Heart left ventricle (tissue), 16 donors: ENCODE measurements around the gene SPATA21. TPM values are rescaled to one million over a fixed set of nuclear protein-coding genes. Genes with fewer than 3 reads are reported as not detected.
A peak's percentile ranks its signal among the peaks of the same experiment; 100 is the strongest.

Experiments used
- ATAC-seq, 4 donors: fragments of 200-7000 bp; cut with Tn5 transposase; one replicate each; pipeline ENCODE4 v1.9.1; 2020 to 2022; ENCODE audit warnings: moderate library complexity in 4 of 4, mild to moderate bottlenecking in 3 of 4, moderate number of reproducible peaks in 1 of 4
- DNase-seq, 5 donors: peaks; one replicate each; pipeline ENCODE4 v3.0.0-alpha.2; 2020
- H3K27ac ChIP-seq, 12 donors: fragments of 200-600 bp; sonication (generic) in 4 of 12; one replicate each; pipeline versions ENCODE4 v1.5.0 to v1.8.0; 2016 to 2022; ENCODE audit warnings: mild to moderate bottlenecking in 2 of 12
- H3K27me3 ChIP-seq, 9 donors: fragments of 200-600 bp; sonication (generic) in 2 of 9; one replicate each; pipeline versions ENCODE4 v1.5.1 to v1.8.0; 2016 to 2022; ENCODE audit warnings: mild to moderate bottlenecking in 3 of 9
- H3K36me3 ChIP-seq, 9 donors: fragments of 200-600 bp; sonication (generic) in 2 of 9; one replicate each; pipeline versions ENCODE4 v1.5.0 to v1.8.0; 2018 to 2022; ENCODE audit warnings: mild to moderate bottlenecking in 2 of 9
- H3K4me1 ChIP-seq, 12 donors: fragments of 200-600 bp; sonication (generic) in 4 of 12; one replicate each; pipeline versions ENCODE4 v1.5.0 to v1.8.0; 2016 to 2022; ENCODE audit warnings: mild to moderate bottlenecking in 3 of 12
- H3K4me3 ChIP-seq, 12 donors: fragments of 200-600 bp; sonication (generic) in 4 of 12; one replicate each; pipeline versions ENCODE4 v1.5.0 to v1.8.0; 2017 to 2022; ENCODE audit warnings: mild to moderate bottlenecking in 9 of 12, moderate library complexity in 4 of 12
- H3K9me3 ChIP-seq, 12 donors: fragments of 200-600 bp; sonication (generic) in 4 of 12; one replicate each; pipeline versions ENCODE4 v1.5.0 to v1.8.0; 2016 to 2022; ENCODE audit warnings: mild to moderate bottlenecking in 1 of 12
- POLR2A ChIP-seq, 2 donors: fragments of 450-650 bp; IDR thresholded peaks; one replicate each; pipeline ENCODE4 v1.6.1; 2017; ENCODE audit warnings: antibody characterized with exemption in 2 of 2, mild to moderate bottlenecking in 2 of 2, moderate library complexity in 2 of 2
- WGBS, 4 donors: extraction: QIAGEN DNeasy Blood & Tissue Kit in 2 of 4; methylation state at CpG; one replicate each; pipeline versions ENCODE4 v1.1.5 to v1.1.7; 2013 to 2018; 5-methylcytosine and 5-hydroxymethylcytosine counted together
- intact Hi-C, 10 donors: fragments of 100-400 bp; cut with DNase I; formaldehyde crosslinking; loops; one replicate each; pipeline versions ENCODE4 v1.11.1 to v1.14.2; 2022
- polyA plus RNA-seq, 2 donors: library from polyadenylated mRNA; stranded (reverse); fragments of 200-250 nt; gene quantifications; one replicate each; pipeline ENCODE4 v1.2.3, GENCODE V29; 2013
- total RNA-seq, 9 donors: library from RNA; depleted of rRNA in 2 of 9; stranded (reverse); fragments of >200 nt in 2 of 9; fragmentation: NEBNext Ultra II Directional in 3 of 9; extraction: Animal tissue kit (Norgen Biotek cat#: 25700) in 3 of 9; gene quantifications; one replicate each; pipeline versions ENCODE4 v1.1.0 to v1.2.4, GENCODE V29; 2016 to 2023
- TF ChIP-seq, protein P1 (sequence below), 12 donors: fragments of 200-600 bp; sonication (generic) in 4 of 12; IDR thresholded peaks; one replicate each; pipeline versions ENCODE4 v1.5.0 to v1.8.0; 2018 to 2022; ENCODE audit warnings: antibody characterized with exemption in 12 of 12, mild to moderate bottlenecking in 5 of 12
- donor health status: ischemic (EF 13 %, LVEDD 7.1; RV severe dilation, severe dysfunction).
- donor health status: healthy with polysubstance abuse.
- donor health status: DM: no; HTN: yes; CAD: no.
- donor health status: DM: no; HTN: no; CAD: no.
- donor health status: ischemic (EF 25% LVEDD 6.9; RV normal size, moderate dysfunction).
- donor health status: ischemic (EF 25% LVEDD 5.7; RV mildly dilated, moderate dysfunction).
- donor health status: healthy.
- donor health status: DM: yes; HTN: yes; CAD: no.
- donor health status: ischemic (EF 35%, LVEDD 5.7; RV mildly dilated, moderate dysfunction).
- donor health status: nonischemic (EF 11% LVEDD 7.7; RV severe dilation, severe dysfunction).
- donor health status: DM: yes; HTN: yes; CAD: no.
- donor health status: PGD.
- donor health status: ischemic (EF 29% LVEDD 5.4; RV normal size, mild dysfunction).
- donor health status: nonischemic (EF 23%, LVEDD 6.1; RV moderate dilation, normal function).

The SPATA21 gene
- total and polyA plus RNA-seq, 11 donors, result 0.06 to 0.08 TPM; not detected in 9

GRCh38 chr1:16356867-16357266, 80.4 kb downstream of the SPATA21 start:
- Histone ChIP-seq H3K4me1 (peaks cover 0 to 10% (median 4%) of the 10 kb centered on the region in 12 donors), H3K9me3 (no peaks in the 10 kb centered on the region), H3K36me3 (no peaks in the 10 kb centered on the region), H3K27me3 (no peaks in the 10 kb centered on the region), H3K4me3 (no peak overlapping the region), H3K27ac (no peak overlapping the region)
- DNase-seq (no peak), ATAC-seq (no peak)
- intact Hi-C loops, result loop anchor here in 3 of 10 donors (10.0 kb wide), 2 partner anchors 112 to 142 kb away; partner anchors contain the start of gene ARHGEF19 (in 1 of the 3)
- TF ChIP-seq, protein P1, sequence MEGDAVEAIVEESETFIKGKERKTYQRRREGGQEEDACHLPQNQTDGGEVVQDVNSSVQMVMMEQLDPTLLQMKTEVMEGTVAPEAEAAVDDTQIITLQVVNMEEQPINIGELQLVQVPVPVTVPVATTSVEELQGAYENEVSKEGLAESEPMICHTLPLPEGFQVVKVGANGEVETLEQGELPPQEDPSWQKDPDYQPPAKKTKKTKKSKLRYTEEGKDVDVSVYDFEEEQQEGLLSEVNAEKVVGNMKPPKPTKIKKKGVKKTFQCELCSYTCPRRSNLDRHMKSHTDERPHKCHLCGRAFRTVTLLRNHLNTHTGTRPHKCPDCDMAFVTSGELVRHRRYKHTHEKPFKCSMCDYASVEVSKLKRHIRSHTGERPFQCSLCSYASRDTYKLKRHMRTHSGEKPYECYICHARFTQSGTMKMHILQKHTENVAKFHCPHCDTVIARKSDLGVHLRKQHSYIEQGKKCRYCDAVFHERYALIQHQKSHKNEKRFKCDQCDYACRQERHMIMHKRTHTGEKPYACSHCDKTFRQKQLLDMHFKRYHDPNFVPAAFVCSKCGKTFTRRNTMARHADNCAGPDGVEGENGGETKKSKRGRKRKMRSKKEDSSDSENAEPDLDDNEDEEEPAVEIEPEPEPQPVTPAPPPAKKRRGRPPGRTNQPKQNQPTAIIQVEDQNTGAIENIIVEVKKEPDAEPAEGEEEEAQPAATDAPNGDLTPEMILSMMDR (IDR thresholded peaks at IDR 0.05), result no peak
- no peak for TF ChIP-seq POLR2A (IDR thresholded peaks at IDR 0.05)
- 81 to 93% (median 87%) methylated on average over 3 of the region's 3 CpGs for WGBS, 4 donors

DNA sequence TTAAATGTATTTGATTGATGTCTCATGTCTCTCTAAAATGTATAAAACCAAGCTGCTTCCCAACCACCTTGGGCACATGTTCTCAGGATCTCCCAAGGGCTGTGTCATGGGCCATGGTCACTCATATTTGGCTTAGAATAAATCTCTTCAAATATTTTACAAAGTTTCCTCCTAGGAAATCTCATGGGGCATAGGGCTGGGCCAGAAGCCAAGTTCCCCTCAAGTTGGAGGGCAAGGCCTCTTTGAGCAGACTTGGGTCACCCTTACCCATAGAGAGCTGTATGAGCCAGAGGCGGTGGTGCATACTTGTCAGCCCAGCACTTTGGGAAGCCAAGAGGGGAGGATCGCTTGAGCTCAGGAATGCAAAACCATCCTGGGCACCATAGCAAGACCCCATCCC, 82.6 kb downstream of the SPATA21 start:
- ATAC-seq (no peak), DNase-seq (no peak)
- Histone ChIP-seq H3K36me3 (peaks cover 0 to under 1% (median 0%) of the 10 kb centered on the region in 9 donors), H3K9me3 (no peaks in the 10 kb centered on the region), H3K4me1 (peaks cover 5 to 22% (median 15%) of the 10 kb centered on the region in 12 donors), H3K4me3 (no peak overlapping the region), H3K27me3 (no peaks in the 10 kb centered on the region), H3K27ac (no peak overlapping the region)
- TF ChIP-seq, protein P1 (IDR thresholded peaks at IDR 0.05), result no peak
- no peak for TF ChIP-seq POLR2A (IDR thresholded peaks at IDR 0.05)
- 84 to 89% (median 86%) methylated on average over 2 of the region's 2 CpGs for WGBS, 4 donors
- intact Hi-C loops, result loop anchor here in 7 of 10 donors (5.0 to 10.0 kb wide), 5 partner anchors 87 to 147 kb away; partner anchors contain the start of gene ARHGEF19 (in 1 of the 7)

- intact Hi-C loops, result loop anchor here in 8 of 10 donors (2.0 to 10.0 kb wide), 6 partner anchors 86 to 146 kb away; partner anchors contain the start of gene ARHGEF19 (in 1 of the 8)
- WGBS, 4 donors, result 53 to 60% (median 58%) methylated on average over 11 of the region's 11 CpGs
- peaks cover 0 to 8% (median 0%) of the 10 kb centered on the region in 9 donors for H3K36me3 ChIP-seq
- ATAC-seq, result no peak
- TF ChIP-seq, protein P1 (IDR thresholded peaks at IDR 0.05), result no peak
- TF ChIP-seq POLR2A (IDR thresholded peaks at IDR 0.05), result no peak
- no peaks in the 10 kb centered on the region for H3K9me3 ChIP-seq
- no peaks in the 10 kb centered on the region for H3K27me3 ChIP-seq
- H3K4me1 ChIP-seq, result peaks cover 5 to 36% (median 25%) of the 10 kb centered on the region in 12 donors
- DNase-seq, result no peak
- H3K4me3 ChIP-seq, result peak overlapping the region; percentile 70 to 99 (median 88)
- H3K27ac ChIP-seq, result peak overlapping the region; percentile 87 to 97 (median 94)
Measured at GRCh38 chr1:16352842-16353535, 84.2 kb downstream of the SPATA21 start.
